Measurements from ENCODE around the gene TTYH2. TPM values are rescaled to one million over a fixed set of nuclear protein-coding genes. Genes with fewer than 3 reads are reported as not detected.

TTYH2 gene
- polyA plus RNA-seq, 1 of the 3 experiments (the other 2 are of a cell fraction): 16.1 TPM

DNA sequence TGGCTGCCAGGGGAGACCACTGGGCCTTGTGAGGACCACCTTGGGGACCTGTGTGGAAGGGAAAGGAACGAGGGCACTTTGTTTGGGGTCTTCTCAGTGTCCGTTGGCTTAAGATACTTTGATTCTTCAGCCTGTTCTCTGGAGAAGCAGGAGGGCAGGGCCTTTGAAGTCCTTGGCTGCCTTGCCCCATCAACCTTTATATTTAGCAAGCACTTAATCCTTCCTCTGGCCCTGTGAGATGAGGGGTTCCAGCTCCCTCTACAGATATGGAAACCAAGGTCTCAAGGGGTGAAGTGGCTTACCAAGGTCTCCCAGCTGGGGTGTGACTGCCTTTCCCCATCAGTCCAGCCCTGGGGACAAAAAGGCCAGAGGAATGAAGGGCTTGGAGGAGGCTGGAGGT, 28.5 kb downstream of the TTYH2 start:
- Histone ChIP-seq H3K9me2 (no peaks in the 10 kb centered on the region), H4K20me1 (ENCODE audit: insufficient read depth) (no peaks in the 10 kb centered on the region), H3K4me2 (no peak overlapping the region), H3K79me2 (ENCODE audit: insufficient read depth) (no peaks in the 10 kb centered on the region), H3K4me3 (ENCODE audit: low read depth in 2 of 2, low read length in 1 of 2) (no peak overlapping the region), H3F3A (replicated peaks; ENCODE audit: insufficient read depth) (no peaks in the 10 kb centered on the region), H3K4me1 (ENCODE audit: control insufficient read depth in 1 of 2, insufficient read depth in 2 of 2, low read depth in 1 of 2, low read length in 1 of 2) (peaks cover 0 to 36% of the 10 kb centered on the region in 2 experiments; a peak in 1 of 4 replicates), H2AFZ (ENCODE audit: low read depth) (no peak overlapping the region), H3K27ac (ENCODE audit: low read depth in 2 of 2, low read length in 1 of 2) (no peak overlapping the region), H3K27me3 (ENCODE audit: insufficient read depth) (no peaks in the 10 kb centered on the region), H3K36me3 (replicated peaks in 1 of 2; ENCODE audit: control insufficient read depth in 1 of 2, insufficient read depth in 2 of 2, low read length in 1 of 2) (no peaks in the 10 kb centered on the region), H3K9ac (no peak overlapping the region), H3K9me3 (no peaks in the 10 kb centered on the region)
- DNase-seq: no peak
- 64% methylated on average over 2 of the region's 2 CpGs for WGBS (ENCODE audit: low lambda C conversion rate)
- TF ChIP-seq RFX5 (IDR thresholded peaks at IDR 0.05; ENCODE audit: low read length): no peak
- TF ChIP-seq, protein P1, sequence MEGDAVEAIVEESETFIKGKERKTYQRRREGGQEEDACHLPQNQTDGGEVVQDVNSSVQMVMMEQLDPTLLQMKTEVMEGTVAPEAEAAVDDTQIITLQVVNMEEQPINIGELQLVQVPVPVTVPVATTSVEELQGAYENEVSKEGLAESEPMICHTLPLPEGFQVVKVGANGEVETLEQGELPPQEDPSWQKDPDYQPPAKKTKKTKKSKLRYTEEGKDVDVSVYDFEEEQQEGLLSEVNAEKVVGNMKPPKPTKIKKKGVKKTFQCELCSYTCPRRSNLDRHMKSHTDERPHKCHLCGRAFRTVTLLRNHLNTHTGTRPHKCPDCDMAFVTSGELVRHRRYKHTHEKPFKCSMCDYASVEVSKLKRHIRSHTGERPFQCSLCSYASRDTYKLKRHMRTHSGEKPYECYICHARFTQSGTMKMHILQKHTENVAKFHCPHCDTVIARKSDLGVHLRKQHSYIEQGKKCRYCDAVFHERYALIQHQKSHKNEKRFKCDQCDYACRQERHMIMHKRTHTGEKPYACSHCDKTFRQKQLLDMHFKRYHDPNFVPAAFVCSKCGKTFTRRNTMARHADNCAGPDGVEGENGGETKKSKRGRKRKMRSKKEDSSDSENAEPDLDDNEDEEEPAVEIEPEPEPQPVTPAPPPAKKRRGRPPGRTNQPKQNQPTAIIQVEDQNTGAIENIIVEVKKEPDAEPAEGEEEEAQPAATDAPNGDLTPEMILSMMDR (IDR thresholded peaks at IDR 0.05): no peak
- TF ChIP-seq, protein P2, sequence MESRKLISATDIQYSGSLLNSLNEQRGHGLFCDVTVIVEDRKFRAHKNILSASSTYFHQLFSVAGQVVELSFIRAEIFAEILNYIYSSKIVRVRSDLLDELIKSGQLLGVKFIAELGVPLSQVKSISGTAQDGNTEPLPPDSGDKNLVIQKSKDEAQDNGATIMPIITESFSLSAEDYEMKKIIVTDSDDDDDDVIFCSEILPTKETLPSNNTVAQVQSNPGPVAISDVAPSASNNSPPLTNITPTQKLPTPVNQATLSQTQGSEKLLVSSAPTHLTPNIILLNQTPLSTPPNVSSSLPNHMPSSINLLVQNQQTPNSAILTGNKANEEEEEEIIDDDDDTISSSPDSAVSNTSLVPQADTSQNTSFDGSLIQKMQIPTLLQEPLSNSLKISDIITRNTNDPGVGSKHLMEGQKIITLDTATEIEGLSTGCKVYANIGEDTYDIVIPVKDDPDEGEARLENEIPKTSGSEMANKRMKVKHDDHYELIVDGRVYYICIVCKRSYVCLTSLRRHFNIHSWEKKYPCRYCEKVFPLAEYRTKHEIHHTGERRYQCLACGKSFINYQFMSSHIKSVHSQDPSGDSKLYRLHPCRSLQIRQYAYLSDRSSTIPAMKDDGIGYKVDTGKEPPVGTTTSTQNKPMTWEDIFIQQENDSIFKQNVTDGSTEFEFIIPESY (IDR thresholded peaks at IDR 0.05; ENCODE audit: borderline replicate concordance, low read depth): no peak
- TF ChIP-seq, protein P3, sequence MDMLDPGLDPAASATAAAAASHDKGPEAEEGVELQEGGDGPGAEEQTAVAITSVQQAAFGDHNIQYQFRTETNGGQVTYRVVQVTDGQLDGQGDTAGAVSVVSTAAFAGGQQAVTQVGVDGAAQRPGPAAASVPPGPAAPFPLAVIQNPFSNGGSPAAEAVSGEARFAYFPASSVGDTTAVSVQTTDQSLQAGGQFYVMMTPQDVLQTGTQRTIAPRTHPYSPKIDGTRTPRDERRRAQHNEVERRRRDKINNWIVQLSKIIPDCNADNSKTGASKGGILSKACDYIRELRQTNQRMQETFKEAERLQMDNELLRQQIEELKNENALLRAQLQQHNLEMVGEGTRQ (IDR thresholded peaks at IDR 0.05; ENCODE audit: borderline replicate concordance, low read depth, low read length): no peak
- TF ChIP-seq, protein P4, sequence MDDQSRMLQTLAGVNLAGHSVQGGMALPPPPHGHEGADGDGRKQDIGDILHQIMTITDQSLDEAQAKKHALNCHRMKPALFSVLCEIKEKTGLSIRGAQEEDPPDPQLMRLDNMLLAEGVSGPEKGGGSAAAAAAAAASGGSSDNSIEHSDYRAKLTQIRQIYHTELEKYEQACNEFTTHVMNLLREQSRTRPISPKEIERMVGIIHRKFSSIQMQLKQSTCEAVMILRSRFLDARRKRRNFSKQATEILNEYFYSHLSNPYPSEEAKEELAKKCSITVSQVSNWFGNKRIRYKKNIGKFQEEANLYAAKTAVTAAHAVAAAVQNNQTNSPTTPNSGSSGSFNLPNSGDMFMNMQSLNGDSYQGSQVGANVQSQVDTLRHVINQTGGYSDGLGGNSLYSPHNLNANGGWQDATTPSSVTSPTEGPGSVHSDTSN (IDR thresholded peaks at IDR 0.05): no peak
- no peak for TF ChIP-seq POLR2AphosphoS5 (IDR thresholded peaks at IDR 0.05; ENCODE audit: low read depth, low read length)
- no peak for TF ChIP-seq FOSL2 (IDR thresholded peaks at IDR 0.05; ENCODE audit: borderline replicate concordance, low read depth)
- TF ChIP-seq, protein P5, sequence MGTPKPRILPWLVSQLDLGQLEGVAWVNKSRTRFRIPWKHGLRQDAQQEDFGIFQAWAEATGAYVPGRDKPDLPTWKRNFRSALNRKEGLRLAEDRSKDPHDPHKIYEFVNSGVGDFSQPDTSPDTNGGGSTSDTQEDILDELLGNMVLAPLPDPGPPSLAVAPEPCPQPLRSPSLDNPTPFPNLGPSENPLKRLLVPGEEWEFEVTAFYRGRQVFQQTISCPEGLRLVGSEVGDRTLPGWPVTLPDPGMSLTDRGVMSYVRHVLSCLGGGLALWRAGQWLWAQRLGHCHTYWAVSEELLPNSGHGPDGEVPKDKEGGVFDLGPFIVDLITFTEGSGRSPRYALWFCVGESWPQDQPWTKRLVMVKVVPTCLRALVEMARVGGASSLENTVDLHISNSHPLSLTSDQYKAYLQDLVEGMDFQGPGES (IDR thresholded peaks at IDR 0.05; ENCODE audit: low read depth, low read length): no peak
- no peak for TF ChIP-seq RCOR1 (IDR thresholded peaks at IDR 0.05; ENCODE audit: low read length)
- TF ChIP-seq GATA2 (CRISPR knock-in tag; IDR thresholded peaks at IDR 0.05): no peak
- CTCF ChIA-PET: interaction anchor here (0.8 to 2.1 kb wide), 4 partner anchors 8 to 215 kb away, joined by 3 to 7 read pairs (median 3); no protein-coding TSS in a partner anchor
- POLR2A ChIA-PET: interaction anchor here (0.6 to 1.2 kb wide), 3 partner anchors 9 to 34 kb away, joined by 3 to 5 read pairs (median 3); no protein-coding TSS in a partner anchor

Data from SK-N-SH (cell line).